C4-2B (cell line): Measurements from ENCODE around the gene UNK.
"Not testable (repeated sequence)": the region's sequence is repeated elsewhere in the genome, so short reads cannot be mapped to it uniquely, and the experiment has no call there.

Source experiments
- H3K27ac ChIP-seq: fragments of 450-650 bp; 2 replicates; pipeline ENCODE4 v1.5.1; 2017
- ZFX ChIP-seq: fragments of 450-650 bp; IDR thresholded peaks from 2 replicates; pipeline ENCODE4 v1.6.1; 2017
- TF ChIP-seq, protein P1 (sequence below): fragments of 450-650 bp; conservative IDR thresholded peaks from 2 replicates; pipeline ENCODE4 v1.5.1; 2017; ENCODE audit warnings: mild to moderate bottlenecking

UNK gene

DNA sequence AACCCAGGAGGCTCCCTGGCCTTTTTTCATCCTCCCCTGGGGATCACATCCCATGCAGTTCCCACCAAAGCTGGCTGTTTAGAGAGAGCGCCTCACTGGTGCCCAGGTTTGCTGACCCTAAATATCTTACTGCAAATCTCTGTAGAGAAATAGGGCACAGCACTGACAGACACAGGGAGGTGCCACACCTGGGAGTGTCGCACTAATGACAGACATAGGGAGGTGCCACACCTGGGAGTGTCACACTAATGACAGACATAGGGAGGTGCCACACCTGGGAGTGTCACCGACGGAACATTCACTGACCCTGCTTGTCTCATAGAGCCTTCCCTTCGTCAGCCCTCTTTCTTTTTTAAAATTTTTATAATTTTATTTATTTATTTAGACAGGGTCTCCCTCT lies 25.6 kb downstream of the UNK start:
- H3K27ac ChIP-seq = no peak overlapping the region
- TF ChIP-seq ZFX = no peak
- TF ChIP-seq, protein P1, sequence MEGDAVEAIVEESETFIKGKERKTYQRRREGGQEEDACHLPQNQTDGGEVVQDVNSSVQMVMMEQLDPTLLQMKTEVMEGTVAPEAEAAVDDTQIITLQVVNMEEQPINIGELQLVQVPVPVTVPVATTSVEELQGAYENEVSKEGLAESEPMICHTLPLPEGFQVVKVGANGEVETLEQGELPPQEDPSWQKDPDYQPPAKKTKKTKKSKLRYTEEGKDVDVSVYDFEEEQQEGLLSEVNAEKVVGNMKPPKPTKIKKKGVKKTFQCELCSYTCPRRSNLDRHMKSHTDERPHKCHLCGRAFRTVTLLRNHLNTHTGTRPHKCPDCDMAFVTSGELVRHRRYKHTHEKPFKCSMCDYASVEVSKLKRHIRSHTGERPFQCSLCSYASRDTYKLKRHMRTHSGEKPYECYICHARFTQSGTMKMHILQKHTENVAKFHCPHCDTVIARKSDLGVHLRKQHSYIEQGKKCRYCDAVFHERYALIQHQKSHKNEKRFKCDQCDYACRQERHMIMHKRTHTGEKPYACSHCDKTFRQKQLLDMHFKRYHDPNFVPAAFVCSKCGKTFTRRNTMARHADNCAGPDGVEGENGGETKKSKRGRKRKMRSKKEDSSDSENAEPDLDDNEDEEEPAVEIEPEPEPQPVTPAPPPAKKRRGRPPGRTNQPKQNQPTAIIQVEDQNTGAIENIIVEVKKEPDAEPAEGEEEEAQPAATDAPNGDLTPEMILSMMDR = no peak

DNA sequence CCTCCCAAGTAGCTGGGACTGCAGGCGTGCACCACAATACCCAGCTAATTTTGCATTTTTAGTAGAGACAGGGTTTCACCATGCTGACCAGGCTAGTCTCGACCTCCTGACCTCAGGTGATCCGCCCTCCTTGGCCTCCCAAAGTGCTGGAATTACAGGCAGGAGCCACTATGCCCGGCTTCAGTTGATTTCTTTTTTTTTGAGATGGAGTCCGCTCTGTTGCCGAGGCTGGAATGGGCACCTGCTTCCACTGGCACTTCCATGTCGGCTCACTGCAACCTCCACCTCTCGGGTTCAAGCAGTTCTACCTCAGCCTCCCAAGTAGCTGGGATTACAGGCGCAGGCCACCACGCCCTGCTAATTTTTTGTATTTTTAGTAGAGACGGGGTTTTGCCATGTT lies 26.1 kb downstream of the UNK start:
- not testable (repeated sequence) for H3K27ac ChIP-seq

DNA sequence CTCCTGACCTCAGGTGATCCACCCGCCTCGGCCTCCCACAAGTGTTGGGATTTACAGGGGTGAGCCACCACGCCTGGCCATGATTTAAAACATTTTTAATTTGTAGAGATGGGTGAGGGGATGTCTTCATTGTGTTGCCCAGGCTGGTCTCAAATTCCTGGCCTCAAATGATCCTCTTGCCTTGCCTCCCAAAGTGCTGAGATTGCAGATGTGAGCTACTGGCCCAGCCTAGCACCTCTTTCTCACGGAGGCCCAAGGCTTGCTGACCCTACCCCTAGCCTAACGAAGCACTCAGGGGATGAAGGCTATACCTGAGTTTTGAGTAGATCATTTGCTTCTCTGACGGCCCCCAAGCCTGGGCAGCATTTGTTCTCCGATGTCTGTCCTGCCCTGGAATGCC lies 26.6 kb downstream of the UNK start:
- H3K27ac ChIP-seq = no peak overlapping the region
- TF ChIP-seq ZFX = no peak
- TF ChIP-seq, protein P1 = no peak

DNA sequence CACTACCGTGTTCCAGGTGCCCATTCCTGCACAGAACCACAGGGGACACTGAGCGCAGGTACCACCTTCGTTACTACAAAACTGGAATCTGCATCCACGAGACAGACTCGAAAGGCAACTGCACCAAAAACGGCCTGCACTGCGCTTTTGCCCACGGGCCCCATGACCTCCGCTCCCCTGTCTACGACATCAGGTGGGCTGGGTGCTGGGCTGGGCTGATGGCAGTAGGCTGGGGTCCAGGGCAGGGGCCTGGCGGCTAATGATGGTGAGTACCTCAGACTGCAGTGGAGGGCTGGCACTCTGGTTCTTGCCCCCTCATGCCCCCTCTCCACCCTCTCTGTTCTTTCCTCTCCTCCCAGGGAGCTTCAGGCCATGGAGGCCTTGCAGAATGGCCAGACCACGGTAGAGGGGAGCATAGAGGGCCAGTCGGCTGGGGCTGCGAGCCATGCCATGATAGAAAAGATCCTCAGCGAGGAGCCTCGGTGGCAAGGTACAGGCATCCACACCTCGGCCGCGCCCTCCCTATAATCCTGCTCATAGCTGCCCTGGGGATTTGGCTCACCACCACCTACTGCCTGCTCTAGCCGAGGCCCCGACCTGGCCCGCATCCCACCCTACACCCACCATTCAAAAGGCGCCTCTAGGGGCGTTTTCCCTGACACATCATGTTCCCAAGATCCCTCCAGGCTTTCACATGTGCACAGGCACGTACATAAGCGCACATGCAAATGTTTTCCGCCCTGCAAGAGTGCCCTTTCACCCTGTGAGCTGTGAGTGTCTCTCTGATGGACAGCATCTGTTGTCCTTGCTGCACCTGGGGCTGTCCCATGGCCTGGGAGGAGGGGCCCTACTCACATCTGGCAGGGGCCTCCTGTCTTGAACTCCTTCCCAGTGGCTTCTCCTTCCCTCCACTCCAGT lies 27.7 kb downstream of the UNK start:
- TF ChIP-seq ZFX = no peak
- TF ChIP-seq, protein P1 = no peak

DNA sequence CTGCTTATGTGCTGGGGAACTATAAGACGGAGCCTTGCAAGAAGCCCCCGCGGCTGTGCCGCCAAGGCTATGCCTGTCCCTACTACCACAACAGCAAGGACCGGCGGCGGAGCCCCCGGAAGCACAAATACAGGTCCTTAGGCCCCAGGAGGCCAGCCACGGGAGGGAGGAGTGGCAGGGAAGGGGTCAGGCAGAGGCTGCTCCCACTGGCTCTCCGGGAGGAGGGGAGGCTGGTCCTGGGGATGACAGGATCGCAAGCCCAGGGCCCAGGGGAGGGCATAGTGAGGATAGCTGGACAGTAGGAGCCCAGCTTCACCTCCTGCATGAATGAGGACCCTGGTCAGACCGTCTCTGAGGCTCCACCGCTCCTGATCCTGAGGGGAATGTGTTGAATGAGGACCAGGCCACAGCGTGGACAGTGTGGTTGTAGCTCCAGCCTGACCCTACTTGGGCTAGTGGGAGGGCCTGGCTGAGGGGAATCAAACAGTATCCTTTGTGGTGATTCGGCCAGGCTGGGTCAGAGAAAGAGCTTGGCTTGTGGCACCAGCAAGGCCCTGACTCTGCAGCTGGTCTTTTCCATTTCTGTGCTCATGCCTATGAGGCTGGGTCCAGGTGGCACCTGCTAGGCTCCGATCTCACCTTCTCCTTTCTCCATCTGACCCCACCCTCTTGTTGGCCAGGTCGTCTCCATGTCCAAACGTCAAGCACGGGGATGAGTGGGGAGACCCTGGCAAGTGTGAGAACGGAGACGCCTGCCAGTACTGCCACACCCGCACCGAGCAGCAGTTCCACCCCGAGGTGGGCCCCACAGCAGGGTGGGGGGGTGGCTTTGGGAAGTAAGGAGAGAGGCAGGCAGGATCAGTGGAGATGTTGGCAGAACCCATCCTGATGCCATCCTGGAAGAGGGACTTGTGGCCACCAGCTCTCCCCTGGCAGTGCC lies 28.7 kb downstream of the UNK start:
- no peak overlapping the region for H3K27ac ChIP-seq
- no peak for TF ChIP-seq ZFX
- TF ChIP-seq, protein P1 = no peak

More for the DNA sequence above, 27.7 kb downstream of the UNK start:
- no peak overlapping the region for H3K27ac ChIP-seq

DNA sequence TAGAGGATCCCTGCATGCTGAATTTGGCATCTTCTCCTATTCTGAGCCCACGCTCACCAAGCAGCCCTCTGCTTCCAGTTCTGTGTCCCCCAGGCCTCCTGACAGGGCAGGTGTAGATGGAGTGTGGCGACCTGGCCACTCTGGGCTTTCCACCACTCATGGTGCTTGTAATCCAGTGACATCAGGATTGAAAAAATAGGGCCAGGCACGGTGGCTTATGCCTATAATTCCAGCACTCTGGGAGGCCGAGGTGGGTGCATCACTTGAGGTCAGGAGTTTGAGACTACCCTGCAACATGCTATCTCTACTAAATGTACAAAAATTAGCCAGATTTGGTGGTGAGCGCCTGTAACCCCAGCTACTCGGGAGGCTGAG lies 29.4 kb downstream of the UNK start:
- TF ChIP-seq ZFX = no peak
- TF ChIP-seq, protein P1 = no peak
- H3K27ac ChIP-seq = no peak overlapping the region

DNA sequence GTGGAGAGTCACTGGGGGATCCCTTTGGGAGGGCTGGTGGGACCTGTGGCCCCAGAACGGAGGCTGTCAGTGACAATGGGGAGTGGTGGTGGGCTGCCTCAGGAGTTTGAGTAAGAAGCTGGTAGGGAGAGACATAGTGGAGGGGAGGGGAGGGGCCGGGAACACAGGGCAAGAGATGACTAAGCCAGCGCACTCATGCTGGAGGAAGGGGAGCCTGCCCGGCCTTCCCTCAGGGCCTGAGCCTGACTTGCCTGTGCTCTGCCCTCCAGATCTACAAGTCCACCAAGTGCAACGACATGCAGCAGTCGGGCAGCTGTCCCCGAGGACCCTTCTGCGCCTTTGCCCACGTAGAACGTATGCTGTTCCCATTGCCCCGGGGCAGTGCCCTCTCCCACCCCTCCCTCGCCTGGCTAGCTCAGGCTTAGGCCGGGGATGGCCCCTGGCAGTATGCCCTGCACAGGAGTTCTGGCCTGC lies 30.3 kb downstream of the UNK start:
- H3K27ac ChIP-seq = no peak overlapping the region
- TF ChIP-seq, protein P1 = no peak
- TF ChIP-seq ZFX = no peak
